HTERT RPE-1 (cell line): ENCODE results near the gene POMC.
"Not testable (repeated sequence)": the region's sequence is repeated elsewhere in the genome, so short reads cannot be mapped to it uniquely, and the experiment has no call there.

ENCODE experiments used
- in situ Hi-C: fragments of 300-500 bp; cut with MboI; formaldehyde crosslinking; loops from 4 replicates; pipeline ENCODE4 v1.14.3; 2020; ENCODE audit warnings: low sequenced_read_pairs

The POMC gene

DNA sequence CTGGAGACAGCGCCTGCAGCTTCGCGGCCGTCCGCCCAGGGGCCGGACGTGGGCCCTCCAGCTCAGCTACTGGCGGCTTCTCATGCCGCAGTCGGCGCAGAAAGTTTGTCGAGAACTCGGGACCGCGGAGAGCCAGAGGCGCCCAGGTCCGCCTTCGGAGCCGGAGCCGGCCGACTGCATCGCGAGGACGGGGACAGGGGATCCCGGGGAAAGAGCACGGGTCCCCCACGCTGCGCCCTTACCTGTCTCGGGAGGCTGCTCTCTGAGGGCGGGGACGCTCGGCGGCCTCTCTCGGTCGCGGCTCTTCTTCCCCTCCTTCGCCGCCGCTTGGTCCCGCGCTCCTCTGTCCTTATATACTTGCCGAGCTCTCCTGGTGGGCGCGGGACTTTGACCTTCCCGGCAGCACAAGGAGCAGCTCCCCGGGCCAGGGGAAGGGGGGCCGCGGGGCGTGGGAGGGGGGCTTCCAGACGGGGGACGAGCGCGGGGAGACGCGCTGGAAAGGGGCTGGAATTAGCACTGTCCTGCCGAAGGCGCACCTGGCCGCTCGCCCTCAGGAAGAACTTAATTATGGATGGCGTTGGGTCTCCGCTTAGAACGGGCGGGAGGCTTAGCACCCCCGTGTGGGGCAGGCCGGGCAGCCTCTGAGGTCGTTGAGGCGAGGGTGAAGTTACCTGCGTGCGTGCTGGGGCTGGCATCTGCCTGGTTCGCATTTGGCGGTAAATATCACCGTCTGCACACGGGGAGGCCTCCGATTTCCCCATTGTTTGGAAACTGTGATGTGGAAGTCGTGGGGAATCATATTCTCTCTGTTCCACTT lies at the start of gene POMC:
POMC (minus strand) TSS at position 325 of the 817 bp plus-strand sequence. CDS start 3,808 bp downstream, outside the sequence.
- in situ Hi-C loops: no loop called here

DNA sequence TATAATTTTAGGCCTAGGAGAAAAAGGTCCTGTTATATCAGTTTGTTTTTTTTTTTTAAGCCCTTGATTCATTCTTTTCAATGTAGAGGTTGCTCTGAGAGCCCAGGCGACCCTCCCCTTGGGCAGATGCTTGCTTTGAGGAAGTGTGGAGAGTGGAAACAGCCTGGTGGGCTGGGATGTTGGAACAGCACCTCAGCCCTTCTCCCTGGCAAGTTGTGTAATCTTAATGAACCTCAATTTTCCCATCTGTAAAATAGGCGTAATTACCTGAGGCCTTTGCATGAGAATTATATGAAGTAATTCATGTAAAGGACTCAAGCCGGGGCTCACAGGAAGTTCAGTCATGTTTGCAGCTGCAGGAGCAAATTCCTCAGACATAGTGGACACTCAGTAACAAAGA lies 49.7 kb upstream of the POMC start:
- in situ Hi-C loops: no loop called here

DNA sequence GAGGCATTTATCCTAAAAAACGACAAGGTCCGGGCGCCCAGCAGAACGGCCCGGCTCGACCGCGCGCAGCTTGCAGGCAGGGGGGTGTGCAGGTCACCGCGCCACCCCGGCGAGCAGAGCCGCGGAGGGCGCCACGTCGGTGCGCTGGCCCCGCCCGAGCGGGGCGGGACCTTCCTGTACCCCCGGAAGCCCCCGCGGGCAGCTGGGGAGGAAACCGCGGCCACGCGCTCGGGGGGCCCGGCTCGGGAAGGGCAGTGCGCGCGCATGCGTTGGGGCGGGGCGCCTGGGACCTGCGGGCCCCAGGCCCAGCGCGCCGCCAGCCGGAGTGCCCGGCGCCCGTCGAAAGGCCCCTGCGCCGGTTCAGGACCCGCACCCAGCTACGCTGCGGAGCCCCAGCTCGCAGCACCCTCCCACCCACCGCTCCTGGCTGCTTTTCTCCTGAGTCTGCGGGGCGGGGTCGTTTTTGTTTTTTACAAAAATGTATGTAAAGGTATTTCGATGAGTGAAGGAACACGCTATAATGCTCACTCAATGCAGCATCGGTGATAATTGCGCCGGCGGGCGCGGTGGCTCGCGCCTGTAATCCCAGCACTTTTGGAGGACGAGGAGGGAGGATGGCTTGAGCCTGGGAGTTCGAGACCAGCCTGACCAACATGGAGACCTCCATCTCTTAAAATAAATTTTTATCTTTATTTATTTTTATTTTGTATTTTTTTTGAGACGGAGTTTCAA lies 47.7 kb upstream of the POMC start:
- in situ Hi-C loops: no loop called here

DNA sequence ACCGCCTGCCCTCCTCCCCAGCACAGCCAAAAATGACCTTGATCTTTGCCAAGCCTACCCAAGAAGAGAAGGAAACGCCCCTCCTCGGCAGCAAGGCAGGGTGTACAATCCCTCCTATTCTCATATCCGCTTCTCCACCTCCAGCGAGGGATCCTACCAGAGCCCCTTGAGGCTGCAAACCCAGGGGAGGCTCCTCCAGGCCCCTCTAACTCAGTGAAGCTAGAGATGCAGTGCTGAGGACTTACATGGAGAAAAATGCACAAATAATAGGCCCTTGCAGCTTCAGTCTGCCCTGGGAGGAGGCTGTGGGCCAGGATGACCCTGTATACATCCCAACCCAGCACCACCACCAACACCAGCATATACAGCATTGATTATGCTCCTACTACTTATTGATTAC lies 46.9 kb upstream of the POMC start:
- in situ Hi-C loops: no loop called here

DNA sequence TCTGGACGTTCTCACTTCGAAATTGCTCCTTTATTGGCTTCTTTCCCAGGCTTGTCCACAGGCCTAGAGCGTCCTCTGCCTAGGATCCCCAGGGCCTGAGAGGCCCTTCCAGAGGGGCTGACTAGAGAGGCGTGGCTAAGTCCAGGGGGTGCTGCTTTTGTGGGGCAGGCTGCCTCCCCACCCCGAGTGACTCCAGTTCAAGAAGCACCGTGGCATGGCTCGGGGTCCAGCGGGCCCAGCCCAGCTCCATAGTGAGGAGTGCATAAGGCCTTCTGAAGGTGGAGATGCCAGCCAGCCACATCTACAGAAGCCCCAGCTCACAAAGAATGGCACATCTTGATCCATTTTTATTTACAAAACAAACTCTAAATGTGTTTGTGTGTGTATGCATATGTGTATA lies 44.8 kb upstream of the POMC start:
- in situ Hi-C loops: no loop called here

DNA sequence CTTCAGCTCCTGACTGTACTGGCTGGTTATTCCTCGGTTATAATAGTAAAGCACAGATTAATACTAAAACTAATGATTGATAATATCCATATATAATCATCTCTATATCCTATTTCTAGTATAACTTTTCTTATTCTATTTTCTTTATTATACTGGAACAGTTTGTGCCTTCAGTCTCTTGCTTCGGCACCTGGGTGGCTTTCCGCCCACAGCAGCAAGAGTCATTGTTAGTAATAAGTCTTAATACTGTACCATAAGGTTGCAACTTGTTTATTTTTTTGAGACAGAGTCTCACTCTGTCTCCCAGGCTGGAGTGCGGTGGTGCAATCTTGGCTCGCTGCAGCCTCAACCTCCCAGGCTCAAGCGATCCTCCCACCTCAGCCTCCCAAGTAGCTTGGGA lies 42.5 kb upstream of the POMC start:
- in situ Hi-C loops: not testable (repeated sequence)

DNA sequence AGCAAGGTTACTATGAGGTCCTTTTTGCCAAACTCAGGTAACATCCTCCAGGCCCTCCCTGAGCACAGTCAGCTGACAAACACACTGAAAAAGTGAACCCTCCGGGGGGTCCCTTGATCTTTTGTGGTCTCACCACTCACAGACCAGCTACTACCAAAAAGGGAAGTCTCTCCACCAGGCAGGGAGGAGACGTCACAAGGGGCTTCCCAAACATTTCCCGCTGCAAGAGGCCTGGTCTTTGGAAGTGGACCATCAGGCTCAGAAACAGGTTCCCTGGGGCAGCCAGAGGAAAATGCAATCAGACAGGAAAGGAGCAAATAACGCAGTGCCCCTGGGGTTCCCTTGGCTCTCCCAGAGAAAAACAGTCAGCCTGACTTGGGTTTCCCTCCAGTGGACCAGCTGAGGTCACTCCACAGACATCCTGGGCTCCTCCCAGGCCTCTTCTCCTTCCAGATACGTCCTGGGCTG lies 38.7 kb upstream of the POMC start:
- in situ Hi-C loops: no loop called here

DNA sequence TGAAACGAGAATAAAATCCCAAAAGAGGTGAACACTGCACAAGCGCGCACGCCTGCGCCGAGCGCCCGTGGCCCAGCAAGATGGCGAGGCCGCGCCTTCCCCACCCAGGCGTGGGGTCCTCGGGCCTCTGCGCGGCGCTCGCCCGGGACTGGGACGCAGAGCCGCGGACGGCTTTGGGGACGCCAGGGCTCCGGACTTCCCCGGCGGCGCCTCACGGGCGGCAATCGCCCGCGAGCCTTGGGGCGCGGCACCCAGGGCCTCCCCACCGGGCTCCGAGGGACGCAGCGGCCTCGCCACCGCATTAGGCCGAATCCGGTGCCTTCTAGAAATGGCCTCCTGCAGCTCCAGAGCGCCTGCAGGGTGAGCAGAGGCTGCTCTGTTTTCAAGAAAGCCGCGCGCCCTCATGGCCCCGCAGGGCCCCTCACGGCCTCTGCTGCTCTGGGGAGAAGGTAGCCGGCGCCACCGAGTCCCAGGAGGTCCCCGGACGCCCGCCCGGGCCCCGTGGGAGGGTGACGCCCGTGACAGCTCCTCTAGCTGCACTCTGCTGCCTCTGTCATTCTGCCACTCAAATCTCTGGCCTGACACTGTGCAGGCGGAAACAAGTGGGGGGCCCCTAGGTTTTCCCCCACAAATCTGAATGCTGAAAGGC lies 35.9 kb upstream of the POMC start:
- in situ Hi-C loops: no loop called here

DNA sequence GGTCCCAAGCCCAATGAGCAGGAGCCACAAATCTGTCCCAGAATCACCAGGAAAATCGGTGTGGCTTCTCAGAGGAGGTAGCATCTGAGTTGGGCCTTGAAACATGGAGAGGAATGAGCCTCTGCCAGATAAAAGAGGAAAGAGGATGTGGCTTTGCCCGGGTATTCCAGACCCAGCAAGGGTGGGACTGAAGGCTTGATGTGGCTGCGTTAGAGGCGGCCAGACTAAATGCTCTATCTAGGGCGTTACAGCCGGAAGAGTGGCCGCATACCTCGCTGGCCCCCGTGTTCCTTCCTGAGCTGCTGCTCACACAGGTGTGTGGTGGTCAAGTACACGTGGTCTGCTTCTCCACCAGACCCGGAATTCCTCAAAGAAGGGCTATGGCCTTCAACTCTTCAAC lies 33.9 kb upstream of the POMC start:
- in situ Hi-C loops: no loop called here

DNA sequence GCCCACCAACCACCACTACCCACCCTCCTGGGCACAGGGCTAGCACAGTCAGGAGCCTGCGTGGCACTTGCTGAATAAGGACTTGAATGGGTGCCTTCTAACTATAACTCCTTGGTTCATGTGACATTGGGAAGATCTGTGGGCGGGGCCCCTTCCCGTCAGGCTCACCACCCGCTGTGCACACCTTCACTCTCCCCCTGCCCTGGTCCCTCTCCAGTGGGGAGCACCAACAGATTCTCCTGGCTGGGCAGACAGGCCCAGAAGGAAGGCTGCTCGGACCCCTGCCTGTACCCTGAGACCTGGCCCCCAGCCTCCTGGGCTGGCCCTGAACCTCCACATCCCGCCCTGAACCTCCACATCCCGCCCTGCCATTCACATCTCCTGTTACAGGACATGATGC lies 33.4 kb upstream of the POMC start:
- in situ Hi-C loops: no loop called here

DNA sequence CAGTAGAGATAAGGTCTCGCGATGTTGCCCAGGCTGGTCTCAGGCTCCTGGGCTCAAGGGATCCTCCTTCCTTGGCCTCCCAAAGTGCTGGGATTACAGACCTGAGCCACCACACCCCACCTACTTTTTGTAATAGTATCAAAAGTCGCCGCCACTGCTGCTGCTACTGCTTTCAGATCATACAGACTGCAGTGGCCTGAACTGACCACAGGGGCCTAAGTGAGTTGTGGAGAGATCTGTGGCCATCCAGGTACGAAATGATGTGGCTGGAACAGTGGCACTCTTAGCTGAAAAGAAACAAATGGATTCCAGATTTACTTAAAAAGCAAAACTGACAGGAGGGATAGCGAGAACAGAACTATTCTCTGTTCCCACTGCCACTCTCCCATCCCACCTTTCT lies 32.9 kb upstream of the POMC start:
- in situ Hi-C loops: no loop called here

DNA sequence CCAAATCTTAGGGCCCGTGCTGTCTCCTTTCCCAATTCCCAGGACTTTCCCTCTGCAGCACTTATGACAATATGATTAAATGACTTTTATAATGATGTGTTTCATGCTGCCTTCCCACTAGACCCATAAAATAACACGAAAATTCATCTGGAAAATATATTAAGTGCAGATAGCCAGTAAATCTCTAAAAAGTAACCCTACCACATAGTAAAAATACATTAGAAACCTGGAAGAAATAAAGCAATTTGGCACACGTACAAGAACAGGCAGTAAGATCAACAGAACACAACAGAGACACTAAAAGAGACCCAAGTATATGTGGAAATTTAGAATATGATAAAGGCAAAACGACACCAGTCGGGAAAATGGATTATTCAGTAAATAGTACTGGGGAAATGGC lies 30.2 kb upstream of the POMC start:
- in situ Hi-C loops: no loop called here

DNA sequence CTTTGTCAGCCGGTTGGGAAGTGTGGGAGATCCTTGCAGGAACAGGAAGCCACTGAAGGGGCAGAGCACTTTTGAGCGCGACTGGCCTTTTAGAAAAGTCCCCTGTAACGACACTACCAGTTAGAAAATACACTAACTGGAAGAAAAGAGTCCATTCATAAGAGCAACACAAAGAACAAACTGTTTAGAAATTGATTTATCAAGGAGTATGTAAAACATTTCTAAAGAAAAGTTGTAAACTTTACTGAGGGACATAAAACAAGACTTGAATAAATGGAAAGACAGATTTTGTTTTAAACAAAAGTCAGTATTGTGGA lies 29.8 kb upstream of the POMC start:
- in situ Hi-C loops: no loop called here

DNA sequence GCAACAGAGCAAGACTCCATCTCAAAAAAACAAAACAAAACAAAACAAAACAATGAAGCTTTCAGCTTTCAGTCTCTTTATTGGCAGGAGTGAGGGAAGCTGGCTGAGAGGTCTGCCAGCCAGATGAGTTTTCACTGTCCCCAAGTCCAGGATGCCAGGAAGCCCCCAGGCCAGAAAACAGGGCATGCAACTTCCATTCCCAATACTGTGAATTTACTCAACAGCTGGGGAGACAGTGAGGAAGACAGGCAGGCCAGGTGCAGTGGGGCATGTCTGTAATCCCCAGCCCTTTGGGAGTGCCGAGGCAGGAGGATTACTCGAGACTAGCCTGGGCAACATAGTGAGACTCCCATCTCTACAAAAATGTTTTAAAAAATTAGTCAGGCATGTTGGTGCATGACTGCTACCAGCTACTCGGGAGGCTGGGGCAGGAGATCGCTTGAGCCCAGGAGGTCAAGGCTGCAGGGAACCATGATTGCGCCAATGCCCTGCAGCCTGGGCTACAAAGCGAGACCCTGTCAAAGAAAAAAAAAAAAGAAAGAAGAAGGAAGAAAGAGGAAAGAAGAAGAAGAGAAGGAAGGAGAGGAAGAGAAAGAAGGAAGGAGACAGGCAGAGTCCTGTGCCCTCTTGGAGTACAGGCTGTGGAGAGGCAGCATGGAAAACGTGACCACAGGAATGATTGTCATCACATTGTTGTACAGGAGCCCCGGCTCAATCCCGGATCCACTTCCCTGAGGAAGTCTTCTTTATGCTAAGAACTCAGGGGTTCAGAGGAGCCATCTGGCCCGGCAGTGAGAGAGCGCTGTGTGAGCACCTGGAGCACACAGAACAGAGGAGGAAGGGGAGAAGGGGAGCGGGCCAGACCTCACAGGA lies 29.2 kb upstream of the POMC start:
- in situ Hi-C loops: no loop called here

DNA sequence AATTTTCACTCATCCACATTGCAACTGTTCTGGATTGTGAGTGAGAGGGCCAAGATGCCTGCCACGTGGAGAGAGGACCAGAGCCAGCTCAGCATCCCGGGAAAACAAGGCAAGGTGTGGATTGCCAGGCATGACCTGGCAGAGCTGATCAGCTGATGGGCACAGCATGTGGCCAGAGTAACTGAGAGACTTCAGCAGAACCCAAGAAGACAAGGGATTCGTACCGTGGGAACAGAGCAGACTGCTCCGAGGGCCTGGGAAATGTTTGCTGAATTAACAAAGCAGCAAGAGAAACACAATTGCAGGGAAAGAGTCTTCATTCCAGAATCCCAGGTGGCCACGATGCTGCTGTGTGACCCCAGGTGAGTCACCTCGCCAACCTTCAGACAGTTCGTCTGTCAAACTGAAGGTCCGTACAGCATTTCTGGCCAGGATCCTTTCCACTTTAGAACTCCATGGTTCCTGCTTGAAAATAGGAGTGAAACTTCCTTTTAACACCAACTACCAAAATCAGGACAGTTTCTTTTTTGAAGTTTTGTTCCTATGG lies 26.3 kb upstream of the POMC start:
- in situ Hi-C loops: no loop called here

DNA sequence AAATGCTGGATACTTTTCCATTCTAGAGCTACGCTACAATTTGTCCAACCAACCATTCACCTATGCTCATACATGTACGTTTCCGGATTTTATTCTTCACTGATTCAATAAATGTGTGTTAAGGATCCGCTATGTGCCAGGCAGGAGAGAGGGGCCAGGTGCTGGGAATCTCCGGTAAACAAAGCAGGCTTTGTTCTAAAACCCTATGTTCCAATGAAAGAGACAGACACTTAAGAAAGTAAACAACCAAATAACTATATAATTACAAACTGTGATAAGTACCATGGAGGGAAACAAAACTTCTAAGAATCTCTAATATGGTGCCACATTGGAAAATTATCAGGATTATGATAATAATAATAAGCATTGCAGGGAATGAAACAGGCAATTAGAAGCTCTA lies 22.2 kb upstream of the POMC start:
- in situ Hi-C loops: no loop called here

DNA sequence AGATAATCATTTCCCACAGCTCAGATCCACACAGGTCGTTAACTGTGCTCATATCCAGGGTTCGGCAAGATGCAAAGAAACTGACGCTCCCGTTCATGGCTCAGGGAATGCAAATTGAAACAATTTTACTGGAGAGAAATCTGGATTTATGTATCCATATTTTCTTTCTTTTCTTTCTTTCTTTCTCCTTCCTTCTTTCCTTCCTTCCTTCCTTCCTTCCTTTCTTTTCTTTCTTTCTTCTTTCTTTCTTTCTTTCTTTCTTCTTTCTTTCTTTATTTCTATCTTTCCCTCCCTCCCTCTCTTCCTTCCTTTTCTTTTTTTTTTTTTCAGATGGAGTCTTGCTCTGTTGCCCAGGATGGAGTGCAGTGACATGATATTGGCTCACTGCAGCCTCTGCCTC lies 20.0 kb upstream of the POMC start:
- in situ Hi-C loops: no loop called here

DNA sequence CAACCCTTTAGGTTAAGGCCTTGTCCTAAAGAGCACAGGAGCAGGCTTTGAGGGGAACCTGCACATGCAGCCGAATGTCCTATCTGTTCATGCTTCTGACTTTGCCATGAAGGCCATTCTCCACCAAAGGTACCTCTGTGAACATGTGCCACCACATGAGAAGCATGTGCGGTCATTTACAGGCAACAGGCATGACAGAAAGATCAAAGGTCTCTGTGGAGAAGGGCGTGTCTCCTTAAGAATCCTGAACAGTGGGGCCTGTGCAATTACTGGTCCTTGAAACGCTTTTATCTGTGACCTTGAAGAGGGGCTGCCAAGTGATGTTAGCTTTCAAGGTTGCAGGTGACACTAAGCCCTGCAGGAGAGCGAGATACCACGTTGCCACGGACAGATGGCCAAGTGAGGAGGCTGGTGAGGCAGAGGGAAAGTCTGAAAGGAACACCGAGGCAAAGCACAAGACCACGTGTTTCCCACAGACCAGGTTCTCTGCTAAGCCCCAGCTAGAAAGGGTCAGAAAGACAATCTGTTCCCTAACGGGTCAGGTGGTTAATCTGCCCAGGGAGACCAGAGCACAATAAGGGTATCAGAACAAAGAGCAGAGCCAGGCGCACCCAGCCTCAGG lies 19.5 kb upstream of the POMC start:
- in situ Hi-C loops: no loop called here

DNA sequence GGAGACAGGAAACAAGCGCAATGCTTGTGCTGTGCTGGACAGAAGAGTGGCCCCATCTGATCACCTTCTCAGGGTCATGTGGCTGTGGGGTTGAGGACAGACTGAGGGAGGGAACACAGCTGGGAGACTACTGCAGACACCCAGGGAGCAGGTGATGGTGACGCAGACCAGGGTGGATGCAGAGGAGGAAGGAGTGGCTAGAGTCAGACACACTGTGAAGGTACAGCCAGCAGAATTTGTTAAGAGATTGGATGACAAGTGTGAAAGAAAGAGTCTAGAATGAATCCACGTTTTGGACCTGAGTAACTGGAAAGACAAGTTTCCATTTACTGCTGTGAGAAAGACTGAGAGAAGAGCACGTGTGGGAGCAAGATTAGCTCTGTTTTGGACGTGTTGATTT lies 15.9 kb upstream of the POMC start:
- in situ Hi-C loops: no loop called here

DNA sequence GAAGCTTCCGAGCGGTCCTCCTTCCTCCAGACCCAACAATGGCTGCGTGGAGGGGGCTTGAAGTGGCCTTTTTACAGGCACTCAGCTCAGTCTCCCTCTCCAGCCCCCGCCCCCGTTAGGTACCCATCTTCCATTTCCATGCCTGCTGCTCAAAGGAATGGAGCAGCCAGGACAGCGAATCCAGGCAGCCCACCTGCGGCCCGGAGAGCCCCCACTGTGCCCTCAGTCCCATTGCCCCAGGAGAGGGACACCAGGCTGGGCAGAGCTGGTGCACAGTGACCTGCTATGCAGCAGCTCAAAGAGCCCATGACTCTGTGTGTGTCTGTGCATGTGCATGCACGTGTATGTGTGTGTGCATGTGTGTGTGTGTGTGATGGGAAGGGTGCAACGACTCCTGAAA lies 10.6 kb upstream of the POMC start:
- in situ Hi-C loops: no loop called here
